Smooth muscle cell (in vitro differentiated cells): ENCODE measurements around the gene SH3BP5L. TPM values are rescaled to one million over a fixed set of nuclear protein-coding genes. Genes with fewer than 3 reads are reported as not detected.
"Not testable (repeated sequence)": the region's sequence is repeated elsewhere in the genome, so short reads cannot be mapped to it uniquely, and the experiment has no call there.

Source experiments
- DNase-seq: peaks from one replicate; lab custom pipeline; 2025; ENCODE audit not compliant: unreplicated experiment; lab: John Stamatoyannopoulos, UW
- H2AFZ ChIP-seq: fragments of 200-600 bp; sonication (generic); 2 replicates; pipeline ENCODE4 v1.6.0; 2016; ENCODE audit warnings: antibody characterized with exemption, low read depth, mild to moderate bottlenecking
- H3F3A ChIP-seq: fragments of 200-600 bp; sonication (generic); 2 replicates; pipeline ENCODE4 v1.6.0; 2017; ENCODE audit warnings: antibody characterized with exemption, low read depth
- H3K27ac ChIP-seq: fragments of 200-600 bp; sonication (generic); 2 replicates; pipeline ENCODE4 v1.5.1; 2016; ENCODE audit warnings: low read depth, mild to moderate bottlenecking
- H3K27me3 ChIP-seq: fragments of 200-600 bp; sonication (generic); 2 replicates; pipeline ENCODE4 v1.6.1; 2016; ENCODE audit warnings: low read depth, mild to moderate bottlenecking
- H3K36me3 ChIP-seq: fragments of 200-600 bp; sonication (generic); 2 replicates; pipeline ENCODE4 v1.5.1; 2016; ENCODE audit warnings: low read depth
- H3K4me1 ChIP-seq: fragments of 200-600 bp; sonication (generic); 2 replicates; pipeline ENCODE4 v1.5.1; 2016; ENCODE audit warnings: low read depth
- H3K4me2 ChIP-seq: fragments of 200-600 bp; sonication (generic); 2 replicates; pipeline ENCODE4 v1.6.0; 2016; ENCODE audit warnings: mild to moderate bottlenecking
- H3K4me3 ChIP-seq: fragments of 200-600 bp; sonication (generic); 2 replicates; pipeline ENCODE4 v1.5.1; 2016; ENCODE audit warnings: mild to moderate bottlenecking
- H3K79me2 ChIP-seq: fragments of 200-600 bp; sonication (generic); 2 replicates; pipeline ENCODE4 v1.6.0; 2016; ENCODE audit warnings: low read depth, mild to moderate bottlenecking
- H3K9ac ChIP-seq: fragments of 200-600 bp; sonication (generic); 2 replicates; pipeline ENCODE4 v1.6.0; 2016; ENCODE audit warnings: low read depth
- H3K9me3 ChIP-seq: fragments of 200-600 bp; sonication (generic); replicated peaks from 2 replicates; pipeline ENCODE4 v1.5.1; 2016; ENCODE audit warnings: low read depth
- H4K20me1 ChIP-seq: fragments of 200-600 bp; sonication (generic); 2 replicates; pipeline ENCODE4 v1.6.0; 2016; ENCODE audit warnings: low read depth
- CTCF ChIP-seq: fragments of 200-600 bp; sonication (generic); IDR thresholded peaks from 2 replicates; pipeline ENCODE4 v1.5.1; 2017; ENCODE audit warnings: borderline replicate concordance, mild to moderate bottlenecking, antibody characterized with exemption; ENCODE audit not compliant: insufficient read depth, poor library complexity, severe bottlenecking
- WGBS: methylation state at CpG from one replicate; pipeline ENCODE4 v1.1.7; 2016; ENCODE audit warnings: low lambda C conversion rate; 5-methylcytosine and 5-hydroxymethylcytosine counted together
- polyA plus RNA-seq: library from polyadenylated mRNA; unstranded; fragments of >200 nt; fragmentation: Nextera tagmentation; extraction: Ambion mirVana; gene quantifications from 2 replicates; pipeline ENCODE4 v1.2.1, GENCODE V29; 2016
- total RNA-seq: library from RNA; depleted of rRNA; stranded (reverse); fragments of >200 nt; gene quantifications from 2 replicates; pipeline ENCODE4 v1.2.3, GENCODE V29; 2014

The SH3BP5L gene
- total and polyA plus RNA-seq, 2 experiments from 2014 or later = 7.4 to 18.6 TPM

GRCh38 chr1:248792342-248792741 lies 33.4 kb downstream of the SH3BP5L start:
- Histone ChIP-seq H3K79me2 (no peaks in the 10 kb centered on the region), H4K20me1 (no peaks in the 10 kb centered on the region), H2AFZ (no peak overlapping the region), H3K4me1 (no peaks in the 10 kb centered on the region), H3K27me3 (no peaks in the 10 kb centered on the region), H3K9me3 (peaks cover 7% of the 10 kb centered on the region), H3K9ac (no peak overlapping the region), H3F3A (no peaks in the 10 kb centered on the region), H3K36me3 (no peaks in the 10 kb centered on the region), H3K27ac (no peak overlapping the region), H3K4me2 (no peak overlapping the region), H3K4me3 (no peak overlapping the region)
- no peak for DNase-seq
- WGBS = 75% methylated on average over 5 of the region's 5 CpGs
- TF ChIP-seq CTCF = no peak

GRCh38 chr1:248791010-248791409 lies 34.7 kb downstream of the SH3BP5L start:
- WGBS = 76% methylated on average over 4 of the region's 4 CpGs

GRCh38 chr1:248790456-248790855 lies 35.3 kb downstream of the SH3BP5L start:
- H3K27ac ChIP-seq = no peak overlapping the region
- H3K4me3 ChIP-seq = no peak overlapping the region
- DNase-seq = no peak
- H4K20me1 ChIP-seq = no peaks in the 10 kb centered on the region
- H3K36me3 ChIP-seq = no peaks in the 10 kb centered on the region
- 63% methylated on average over 5 of the region's 5 CpGs for WGBS
- no peaks in the 10 kb centered on the region for H3K79me2 ChIP-seq
- no peaks in the 10 kb centered on the region for H3K27me3 ChIP-seq
- H3K9me3 ChIP-seq = peaks cover 4% of the 10 kb centered on the region
- no peak overlapping the region for H2AFZ ChIP-seq
- H3K9ac ChIP-seq = no peak overlapping the region
- TF ChIP-seq CTCF = no peak
- H3F3A ChIP-seq = no peaks in the 10 kb centered on the region
- H3K4me1 ChIP-seq = no peaks in the 10 kb centered on the region
- no peak overlapping the region for H3K4me2 ChIP-seq

More at GRCh38 chr1:248791010-248791409, 34.7 kb downstream of the SH3BP5L start:
- H3K36me3 ChIP-seq = no peaks in the 10 kb centered on the region
- no peak for DNase-seq
- H4K20me1 ChIP-seq = no peaks in the 10 kb centered on the region
- no peak overlapping the region for H3K4me3 ChIP-seq
- no peaks in the 10 kb centered on the region for H3K27me3 ChIP-seq
- TF ChIP-seq CTCF = no peak
- H3K9me3 ChIP-seq = peaks cover 4% of the 10 kb centered on the region
- no peak overlapping the region for H3K4me2 ChIP-seq
- H2AFZ ChIP-seq = no peak overlapping the region
- H3K79me2 ChIP-seq = no peaks in the 10 kb centered on the region
- no peaks in the 10 kb centered on the region for H3F3A ChIP-seq
- H3K27ac ChIP-seq = no peak overlapping the region
- H3K4me1 ChIP-seq = no peaks in the 10 kb centered on the region
- H3K9ac ChIP-seq = no peak overlapping the region

- H3K36me3 ChIP-seq, H3K4me3 ChIP-seq, H3K79me2 ChIP-seq, H3K9ac ChIP-seq, H3F3A ChIP-seq, H2AFZ ChIP-seq, H3K27ac ChIP-seq, H3K4me1 ChIP-seq, H3K27me3 ChIP-seq, H3K9me3 ChIP-seq, H4K20me1 ChIP-seq, DNase-seq, H3K4me2 ChIP-seq: not testable (repeated sequence)
- 55% methylated on average over 2 of the region's 2 CpGs for WGBS
Measured at GRCh38 chr1:248789337-248789736, 36.4 kb downstream of the SH3BP5L start.
